HG03039 (cell line): ENCODE results near the gene MBD6.
"Not testable (repeated sequence)": the region's sequence is repeated elsewhere in the genome, so short reads cannot be mapped to it uniquely, and the experiment has no call there.

Source experiments
- ATAC-seq: cut with Tn5 transposase; IDR thresholded peaks from one replicate; pipeline ENCODE4 v1.9.1; 2021; ENCODE audit warnings: mild to moderate bottlenecking, moderate library complexity; ENCODE audit not compliant: unreplicated experiment

Gene MBD6

DNA sequence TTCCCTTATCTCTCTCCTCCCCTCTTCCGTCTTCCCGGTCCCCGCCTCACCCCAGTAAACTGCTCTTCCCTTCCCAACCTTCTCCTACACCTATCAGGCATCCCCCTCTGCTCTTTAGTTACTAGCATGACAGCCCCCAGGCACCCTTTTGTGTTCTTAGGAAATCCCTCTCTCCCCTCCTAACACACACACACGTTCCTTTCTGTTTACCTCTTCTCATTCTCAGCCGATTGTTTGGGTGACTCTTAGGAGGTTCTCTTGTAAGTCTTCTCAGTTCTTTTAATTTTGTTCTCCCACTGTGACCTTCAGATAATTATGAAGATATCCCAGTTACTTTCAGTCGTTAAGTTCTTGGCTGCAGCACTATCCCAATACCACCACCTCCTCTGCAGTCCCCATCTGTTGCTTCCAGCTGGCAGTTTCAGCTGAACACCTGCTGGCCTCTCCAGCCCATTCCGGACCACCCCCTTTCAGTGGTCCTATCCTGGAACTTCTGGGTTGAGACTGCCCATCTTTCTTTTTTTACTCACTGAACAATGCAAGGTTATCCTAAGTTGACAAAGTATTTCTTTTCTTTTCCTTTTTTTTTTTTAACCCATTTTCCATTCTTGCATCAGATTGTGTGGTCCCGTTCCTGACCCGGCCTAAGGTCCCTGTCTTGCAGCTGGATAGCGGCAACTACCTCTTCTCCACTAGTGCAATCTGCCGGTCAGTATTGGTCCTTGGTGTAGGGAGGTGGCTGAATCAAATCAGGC, 34.0 kb upstream of the MBD6 start:
- ATAC-seq = no peak

DNA sequence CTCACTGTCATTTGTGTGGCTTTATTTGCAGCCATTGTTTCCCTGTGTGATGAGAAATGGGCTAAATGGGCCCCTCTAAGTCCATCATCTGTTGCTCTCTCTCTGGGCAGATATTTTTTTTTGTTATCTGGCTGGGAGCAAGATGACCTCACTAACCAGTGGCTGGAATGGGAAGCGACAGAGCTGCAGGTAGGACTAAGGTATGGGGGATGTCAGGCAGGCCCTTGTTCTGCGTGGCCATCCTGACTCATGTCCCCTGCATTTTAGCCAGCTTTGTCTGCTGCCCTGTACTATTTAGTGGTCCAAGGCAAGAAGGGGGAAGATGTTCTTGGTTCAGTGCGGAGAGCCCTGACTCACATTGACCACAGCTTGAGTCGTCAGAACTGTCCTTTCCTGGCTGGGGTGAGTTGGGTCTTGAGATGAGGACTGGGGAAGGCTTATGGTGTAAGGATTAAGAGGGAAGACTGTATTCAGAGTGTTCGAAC, 33.4 kb upstream of the MBD6 start:
- no peak for ATAC-seq

DNA sequence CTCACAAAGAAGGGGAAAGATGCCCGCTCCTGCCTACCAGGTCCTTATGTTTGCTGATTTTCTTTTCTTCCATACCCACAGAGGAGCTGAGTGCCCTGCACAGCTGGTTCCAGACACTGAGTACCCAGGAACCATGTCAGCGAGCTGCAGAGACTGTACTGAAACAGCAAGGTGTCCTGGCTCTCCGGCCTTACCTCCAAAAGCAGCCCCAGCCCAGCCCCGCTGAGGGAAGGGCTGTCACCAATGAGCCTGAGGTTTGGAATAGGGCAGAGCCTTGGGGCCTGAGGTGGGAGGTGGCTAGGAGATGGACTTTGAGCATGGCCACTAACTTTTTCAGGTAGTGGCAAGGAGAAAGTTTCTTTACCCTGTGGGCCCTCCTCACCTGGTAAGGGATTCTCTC, 32.5 kb upstream of the MBD6 start:
- ATAC-seq = no peak

DNA sequence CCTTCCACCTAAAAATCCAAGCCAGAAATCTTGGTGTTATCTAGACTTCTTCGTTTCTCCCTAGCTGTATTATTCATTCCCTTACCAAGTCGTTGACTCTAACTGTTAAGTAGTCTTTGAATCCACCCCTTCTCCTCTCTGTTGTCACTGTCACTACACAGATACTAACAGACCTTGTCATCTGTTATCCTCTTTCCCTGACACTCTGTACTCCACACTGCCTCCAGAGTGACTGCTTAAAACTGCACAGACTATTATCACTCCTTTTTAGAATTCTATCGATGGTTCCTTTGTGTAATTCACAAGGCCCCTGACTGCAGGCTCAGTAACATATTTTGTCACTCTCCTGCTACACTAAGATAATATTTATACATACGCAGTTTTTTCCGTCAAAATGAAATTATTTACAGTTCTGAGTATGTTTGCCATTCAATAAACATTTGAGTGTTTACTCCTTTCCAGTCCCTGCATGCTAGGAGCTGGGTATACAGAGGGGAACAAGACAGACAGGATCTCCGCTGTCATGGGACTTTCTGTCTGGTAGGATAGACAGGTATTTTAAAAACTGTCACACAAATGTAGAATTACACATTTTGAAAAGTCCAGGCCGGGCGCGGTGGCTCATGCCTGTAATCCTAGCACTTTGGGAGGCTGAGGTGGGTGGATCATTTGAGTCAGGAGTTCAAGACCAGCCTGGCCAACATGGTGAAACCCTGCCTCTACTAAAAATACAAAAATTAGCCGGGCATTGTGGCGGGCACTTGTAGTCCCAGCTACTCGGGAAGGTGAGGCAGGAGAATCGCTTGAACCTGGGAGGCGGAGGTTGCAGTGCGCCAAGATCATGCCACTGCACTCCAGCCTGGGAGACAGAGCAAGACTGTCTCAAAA, 31.0 kb upstream of the MBD6 start:
- no peak for ATAC-seq

DNA sequence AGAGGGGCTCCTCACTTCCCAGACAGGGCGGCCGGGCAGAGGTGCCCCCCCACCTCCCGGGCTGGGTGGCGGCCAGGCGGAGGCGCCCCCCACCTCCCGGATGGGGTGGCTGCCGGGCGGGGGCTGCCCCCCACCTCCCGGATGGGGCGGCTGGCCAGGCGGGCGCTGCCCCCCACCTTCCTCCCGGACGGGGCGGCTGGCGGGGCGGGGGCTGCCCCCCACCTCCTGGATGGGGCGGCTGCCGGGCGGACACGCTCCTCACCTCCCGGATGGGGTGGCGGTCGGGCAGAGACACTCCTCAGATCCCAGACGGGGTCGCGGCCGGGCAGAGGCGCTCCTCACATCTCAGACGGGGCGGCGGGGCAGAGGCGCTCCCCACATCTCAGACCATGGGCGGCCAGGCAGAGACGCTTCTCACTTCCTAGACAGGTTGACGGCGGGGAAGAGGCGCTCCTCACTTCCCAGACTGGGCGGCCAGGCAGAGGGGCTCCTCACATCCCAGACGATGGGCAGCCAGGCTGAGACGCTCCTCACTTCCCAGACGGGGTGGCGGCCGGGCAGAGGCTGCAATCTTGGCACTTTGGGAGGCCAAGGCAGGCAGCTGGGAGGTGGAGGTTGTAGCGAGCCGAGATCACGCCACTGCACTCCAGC, 27.4 kb upstream of the MBD6 start:
- ATAC-seq = not testable (repeated sequence)

DNA sequence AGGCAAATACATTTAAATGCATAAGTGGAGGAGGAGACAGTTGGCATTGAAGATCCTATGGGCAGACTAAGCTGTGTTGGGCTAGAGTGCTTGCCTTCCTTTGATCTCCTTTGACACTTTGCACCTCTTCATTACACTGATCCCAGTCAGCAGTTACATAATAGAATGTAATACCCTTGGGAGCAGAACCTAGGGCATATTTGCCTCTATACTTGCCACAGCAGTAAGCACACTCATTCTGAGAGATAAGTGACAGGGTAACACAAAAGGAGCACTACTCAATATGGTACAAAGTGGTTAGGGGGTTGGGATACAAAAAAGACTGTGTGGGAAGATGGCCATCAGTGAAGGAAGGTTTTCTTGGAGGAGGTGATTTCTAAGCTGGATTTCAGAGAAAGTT, 25.8 kb upstream of the MBD6 start:
- no peak for ATAC-seq

DNA sequence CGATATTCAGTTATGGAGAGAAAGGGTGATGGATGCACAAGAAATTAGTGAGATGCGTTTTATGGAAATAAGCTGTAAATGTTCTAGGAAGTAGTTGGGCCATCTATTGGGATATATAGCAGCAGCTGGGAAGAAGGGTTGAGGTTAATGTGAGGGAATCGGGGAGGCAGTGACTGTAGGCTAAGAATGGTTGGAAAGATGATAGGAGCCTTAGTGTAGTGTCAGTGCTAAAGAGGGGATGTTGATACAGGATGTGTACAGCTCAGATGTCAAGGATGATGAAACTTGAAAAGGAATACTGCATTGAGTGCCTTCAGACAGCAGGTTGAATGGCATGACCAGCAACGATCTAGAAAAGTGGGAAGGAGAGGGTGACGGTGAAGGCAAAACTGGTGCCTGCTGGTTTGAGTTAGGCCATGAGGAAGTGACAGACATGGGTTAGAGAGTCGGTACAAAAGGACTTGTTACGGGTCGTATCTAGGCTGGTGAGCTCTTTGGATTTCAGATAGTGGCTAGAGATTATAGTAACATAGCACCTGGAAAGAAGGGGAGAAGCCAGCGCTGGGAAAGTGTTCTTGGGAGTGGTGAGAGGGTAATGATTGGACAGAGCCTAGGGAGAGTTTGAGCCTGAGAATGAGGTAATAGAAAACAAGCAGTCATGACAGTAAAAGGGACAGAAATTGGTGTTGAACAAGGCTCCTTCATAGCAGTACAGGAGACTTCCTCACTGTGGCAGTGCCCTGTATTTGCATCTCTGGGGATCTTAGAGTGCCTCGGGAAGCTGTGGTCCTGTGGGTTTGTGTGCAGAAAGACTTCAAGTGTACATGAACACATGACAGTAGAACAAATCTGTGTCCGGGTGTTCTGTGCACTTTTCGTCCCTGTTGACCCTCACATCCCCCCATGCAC, 25.1 kb upstream of the MBD6 start:
- no peak for ATAC-seq

DNA sequence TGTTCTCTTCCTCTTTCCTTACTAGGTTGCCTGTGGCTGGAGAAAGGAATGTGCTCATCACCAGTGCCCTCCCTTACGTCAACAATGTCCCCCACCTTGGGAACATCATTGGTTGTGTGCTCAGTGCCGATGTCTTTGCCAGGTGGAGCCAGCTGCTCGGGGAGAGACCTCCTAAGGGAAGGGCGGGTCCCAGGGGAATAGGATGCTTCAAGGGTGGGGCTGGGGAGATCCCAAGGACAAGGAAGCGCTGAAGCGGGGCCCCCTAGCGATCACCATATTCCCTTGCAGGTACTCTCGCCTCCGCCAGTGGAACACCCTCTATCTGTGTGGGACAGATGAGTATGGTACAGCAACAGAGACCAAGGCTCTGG, 24.5 kb upstream of the MBD6 start:
- ATAC-seq = no peak

DNA sequence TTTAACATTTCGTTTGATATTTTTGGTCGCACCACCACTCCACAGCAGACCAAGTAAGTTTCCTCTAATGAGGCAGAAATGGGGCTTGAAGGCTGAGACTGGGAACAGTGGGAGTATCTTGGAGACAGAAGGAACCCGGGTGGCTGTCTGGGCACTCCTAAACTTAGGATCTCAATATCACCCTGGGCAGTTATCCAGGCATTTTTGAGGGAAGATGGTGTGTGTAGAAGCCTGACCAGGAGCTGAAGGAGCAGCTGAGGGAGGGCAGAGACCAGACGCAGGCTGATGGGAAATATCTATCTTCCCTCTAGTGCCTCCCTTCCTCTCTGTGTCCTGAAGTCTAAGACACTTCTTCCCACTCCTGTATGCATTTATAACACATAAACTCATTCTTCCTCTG, 24.1 kb upstream of the MBD6 start:
- ATAC-seq = no peak

DNA sequence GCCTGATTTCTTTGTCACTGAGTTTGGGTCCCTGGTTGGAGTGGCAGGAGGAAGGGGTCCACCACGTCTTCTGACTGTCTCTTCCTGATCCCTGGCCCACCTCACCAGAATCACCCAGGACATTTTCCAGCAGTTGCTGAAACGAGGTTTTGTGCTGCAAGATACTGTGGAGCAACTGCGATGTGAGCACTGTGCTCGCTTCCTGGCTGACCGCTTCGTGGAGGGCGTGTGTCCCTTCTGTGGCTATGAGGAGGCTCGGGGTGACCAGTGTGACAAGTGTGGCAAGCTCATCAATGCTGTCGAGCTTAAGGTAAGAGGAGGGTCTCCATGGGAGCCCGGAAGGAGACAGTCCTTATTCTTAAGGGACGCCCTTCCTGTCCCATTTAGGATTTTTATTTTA, 22.4 kb upstream of the MBD6 start:
- ATAC-seq = no peak

DNA sequence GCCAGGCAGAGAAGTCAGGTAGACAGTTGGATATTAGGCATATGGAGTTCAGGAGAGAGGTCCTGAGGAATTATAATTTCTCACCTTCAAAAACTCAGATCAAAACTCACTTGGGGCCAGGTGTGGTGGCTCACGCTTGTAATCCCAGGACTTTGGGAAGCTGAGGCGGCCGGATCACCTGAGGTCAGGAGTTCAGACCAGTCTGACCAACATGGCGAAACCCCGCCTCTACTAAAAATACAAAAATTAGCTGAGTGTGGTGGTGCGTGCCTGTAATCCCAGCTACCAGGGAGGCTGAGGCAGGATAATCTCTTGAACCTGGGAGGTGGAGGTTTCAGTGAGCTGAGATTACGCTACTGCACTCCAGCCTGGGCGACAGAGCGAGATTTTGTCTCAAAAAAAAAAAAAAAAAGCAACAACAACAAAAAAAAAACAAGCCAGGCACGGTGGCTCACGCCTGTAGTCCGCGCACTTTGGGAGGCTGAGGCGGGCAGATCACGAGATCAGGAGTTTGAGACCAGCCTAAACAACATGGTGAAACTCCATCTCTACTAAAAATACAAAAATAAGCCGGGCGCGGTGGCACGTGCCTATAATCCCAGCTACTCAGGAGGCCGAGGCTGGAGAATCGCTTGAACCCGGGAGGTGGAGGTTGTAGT, 20.2 kb upstream of the MBD6 start:
- not testable (repeated sequence) for ATAC-seq

DNA sequence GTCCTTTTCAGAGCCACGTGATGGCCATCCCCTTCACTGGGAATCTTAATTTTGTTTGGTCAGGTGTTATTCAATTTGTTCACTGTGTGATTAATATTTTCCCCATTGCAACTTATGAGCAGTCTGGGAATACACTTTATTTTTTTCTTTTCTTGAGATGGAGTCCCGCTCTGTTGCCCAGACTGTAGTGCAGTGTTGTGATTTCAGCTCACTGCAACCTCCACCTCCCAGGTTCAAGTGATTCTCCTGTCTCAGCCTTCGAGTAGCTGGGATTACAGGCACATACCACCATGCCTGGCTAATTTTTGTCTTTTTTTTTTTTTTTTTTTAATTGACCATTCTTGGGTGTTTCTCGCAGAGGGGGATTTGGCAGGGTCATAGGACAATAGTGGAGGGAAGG, 16.1 kb upstream of the MBD6 start:
- ATAC-seq = not testable (repeated sequence)

DNA sequence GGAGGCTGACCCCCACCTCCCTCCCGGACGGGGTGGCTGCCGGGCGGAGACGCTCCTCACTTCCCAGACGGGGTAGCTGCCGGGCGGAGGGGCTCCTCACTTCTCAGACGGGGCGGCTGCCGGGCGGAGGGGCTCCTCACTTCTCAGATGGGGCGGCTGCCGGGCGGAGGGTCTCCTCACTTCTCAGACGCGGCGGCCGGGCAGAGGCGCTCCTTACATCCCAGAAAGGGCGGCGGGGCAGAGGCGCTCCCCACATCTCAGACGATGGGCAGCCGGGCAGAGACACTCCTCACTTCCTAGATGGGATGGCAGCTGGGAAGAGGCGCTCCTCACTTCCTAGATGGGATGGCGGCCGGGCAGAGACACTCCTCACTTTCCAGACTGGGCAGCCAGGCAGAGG, 14.8 kb upstream of the MBD6 start:
- ATAC-seq = not testable (repeated sequence)

DNA sequence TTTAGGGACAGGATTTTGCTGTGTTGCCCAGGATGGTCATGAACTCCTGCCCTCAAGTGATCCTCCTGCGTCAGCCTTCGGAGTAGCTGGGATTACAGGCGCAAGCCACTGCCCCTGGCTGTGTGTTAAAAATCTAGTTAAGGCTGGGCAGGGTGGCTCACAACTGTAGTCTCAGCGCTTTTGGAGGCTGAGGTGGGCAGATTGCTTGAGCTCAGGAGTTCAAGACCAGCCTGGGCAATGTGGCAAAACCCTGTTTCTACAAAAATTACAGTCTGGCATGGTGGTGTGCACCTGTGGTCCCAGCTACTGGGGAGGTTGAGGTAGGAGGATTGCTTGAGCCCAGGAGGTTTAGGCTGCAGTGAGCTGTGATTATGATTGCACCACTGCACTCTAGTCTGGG, 11.5 kb upstream of the MBD6 start:
- ATAC-seq = no peak

DNA sequence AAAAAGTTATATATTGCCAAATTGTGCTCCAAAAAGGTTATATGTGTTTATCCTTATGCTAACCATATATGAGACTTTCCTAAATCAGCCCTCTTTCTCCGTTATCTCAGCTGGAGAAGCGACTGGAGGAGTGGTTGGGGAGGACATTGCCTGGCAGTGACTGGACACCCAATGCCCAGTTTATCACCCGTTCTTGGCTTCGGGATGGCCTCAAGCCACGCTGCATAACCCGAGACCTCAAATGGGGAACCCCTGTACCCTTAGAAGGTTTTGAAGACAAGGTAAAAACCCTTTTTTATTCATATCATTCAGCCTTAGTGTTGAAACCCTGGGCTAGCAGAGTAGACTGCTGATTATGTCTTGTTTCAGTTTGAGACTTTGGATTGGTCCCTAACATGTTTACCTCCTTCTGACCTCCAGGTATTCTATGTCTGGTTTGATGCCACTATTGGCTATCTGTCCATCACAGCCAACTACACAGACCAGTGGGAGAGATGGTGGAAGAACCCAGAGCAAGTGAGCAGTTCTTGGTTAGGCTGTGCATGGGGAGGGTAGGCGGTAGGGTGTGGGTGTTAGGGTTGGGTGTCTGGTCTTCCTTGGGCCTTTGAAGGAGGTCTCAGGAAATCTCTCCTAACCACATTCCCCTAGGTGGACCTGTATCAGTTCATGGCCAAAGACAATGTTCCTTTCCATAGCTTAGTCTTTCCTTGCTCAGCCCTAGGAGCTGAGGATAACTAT, 10.9 kb upstream of the MBD6 start:
- no peak for ATAC-seq

DNA sequence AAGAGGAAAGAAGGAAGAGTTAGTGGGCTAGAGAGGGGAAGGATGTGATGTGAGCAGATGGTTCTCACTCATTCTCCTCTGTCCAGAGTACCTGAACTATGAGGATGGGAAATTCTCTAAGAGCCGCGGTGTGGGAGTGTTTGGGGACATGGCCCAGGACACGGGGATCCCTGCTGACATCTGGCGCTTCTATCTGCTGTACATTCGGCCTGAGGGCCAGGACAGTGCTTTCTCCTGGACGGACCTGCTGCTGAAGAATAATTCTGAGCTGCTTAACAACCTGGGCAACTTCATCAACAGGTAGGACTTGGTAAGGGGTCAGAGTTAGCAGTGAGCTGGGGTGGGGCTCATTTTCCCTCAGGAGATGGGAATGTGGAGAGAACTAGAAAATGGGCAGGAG, 10.0 kb upstream of the MBD6 start:
- no peak for ATAC-seq

DNA sequence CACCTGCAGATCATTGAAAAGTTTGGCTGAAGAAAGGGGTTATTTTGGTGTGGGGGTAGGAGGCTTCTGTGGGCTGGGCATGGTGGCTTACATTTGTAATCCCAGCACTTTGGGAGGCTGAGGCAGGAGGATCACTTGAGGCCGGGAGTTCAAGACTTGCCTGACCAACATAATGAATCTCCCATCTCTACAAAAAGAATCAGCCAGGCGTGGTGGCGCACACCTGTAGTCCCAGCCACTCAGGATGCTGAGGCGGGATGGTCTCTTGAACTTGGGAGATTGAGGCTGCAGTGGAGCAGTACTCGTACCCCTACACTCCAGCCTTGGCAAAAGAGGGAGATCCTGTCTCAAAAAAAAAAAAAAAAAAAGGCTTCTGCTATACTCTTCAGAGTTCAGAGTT, 9.4 kb upstream of the MBD6 start:
- ATAC-seq = no peak

DNA sequence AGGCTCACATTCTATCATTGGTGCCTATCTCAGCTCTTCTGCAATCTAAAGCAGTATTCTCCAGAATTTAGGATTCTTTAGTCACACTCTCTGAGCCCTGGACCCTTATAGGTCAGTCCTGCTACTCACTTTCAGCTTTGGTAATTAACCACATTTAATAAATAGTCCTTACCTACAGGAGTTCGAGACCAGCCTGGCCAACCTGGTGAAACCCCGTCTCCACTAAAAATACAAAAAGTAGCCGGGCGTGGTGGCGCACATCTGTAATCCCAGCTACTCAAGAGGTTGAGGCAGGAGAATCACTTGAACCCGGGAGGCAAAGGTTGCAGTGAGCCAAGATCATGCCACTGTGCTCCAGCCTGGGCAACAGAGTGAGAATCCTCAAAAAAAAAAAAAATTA, 8.9 kb upstream of the MBD6 start:
- ATAC-seq = not testable (repeated sequence)

DNA sequence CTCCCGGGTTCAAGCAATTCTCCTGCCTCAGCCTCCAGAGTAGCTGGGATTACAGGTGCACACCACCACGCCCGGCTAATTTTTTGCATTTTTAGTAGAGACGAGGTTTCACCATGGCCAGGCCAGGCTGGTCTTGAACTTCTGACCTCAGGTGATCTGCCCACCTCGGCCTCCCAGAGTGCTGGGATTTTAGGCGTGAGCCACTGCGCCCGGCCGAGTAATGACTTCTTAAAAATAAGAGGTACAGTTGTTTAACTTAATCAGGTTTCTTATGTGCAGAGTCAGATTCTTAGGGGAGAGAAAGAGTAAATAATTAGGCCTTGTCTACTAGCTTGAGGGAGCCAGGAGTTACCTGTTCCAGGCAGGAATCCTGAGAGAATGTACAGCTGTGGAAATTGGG, 8.4 kb upstream of the MBD6 start:
- not testable (repeated sequence) for ATAC-seq
